ENCODE data around the gene ABCA4.
A peak's percentile ranks its signal among the peaks of the same experiment; 100 is the strongest.

The ABCA4 gene

DNA sequence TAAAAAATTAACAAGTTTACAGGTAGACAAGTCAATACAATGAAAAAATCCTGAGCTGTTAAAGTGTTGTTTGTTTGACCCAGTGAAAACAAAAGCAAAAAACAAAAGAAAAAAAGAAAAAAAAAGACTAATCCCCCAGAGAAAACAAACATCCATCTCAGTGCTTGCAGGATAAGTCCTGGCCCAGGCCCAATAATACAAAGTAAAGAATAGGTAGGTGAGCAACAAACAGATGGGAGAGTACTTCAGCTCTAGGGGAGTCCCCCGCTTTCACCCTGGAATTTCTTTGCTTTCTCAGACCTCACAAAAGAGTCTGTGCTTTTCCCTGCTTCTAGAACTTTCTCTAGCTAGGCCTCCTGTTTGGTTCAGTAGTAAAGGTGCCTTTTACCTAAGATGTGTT lies 70.3 kb downstream of the ABCA4 start:
- DNase-seq (ENCODE audit: low read depth in 2 of 2), result no peak

DNA sequence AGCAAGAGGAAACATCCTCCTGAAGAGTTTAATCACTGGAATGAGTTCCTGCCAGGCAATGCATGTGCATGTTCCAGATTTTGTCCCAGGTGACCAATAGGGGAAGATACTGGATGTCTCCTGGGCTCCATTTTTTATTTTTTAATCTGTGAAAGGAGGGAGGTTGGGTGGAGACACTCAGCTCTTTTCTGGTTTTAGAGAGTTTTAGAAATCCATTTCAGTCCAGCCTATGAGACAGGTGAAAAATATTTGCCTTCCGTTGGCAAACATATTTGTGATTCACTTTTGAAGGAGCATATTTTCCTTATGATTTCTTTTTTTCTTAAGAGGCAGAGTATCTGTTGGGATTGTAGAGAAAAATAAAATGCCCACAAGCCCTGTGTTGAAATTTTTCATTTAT lies 70.7 kb downstream of the ABCA4 start:
- DNase-seq (ENCODE audit: low read depth in 2 of 2), result no peak

DNA sequence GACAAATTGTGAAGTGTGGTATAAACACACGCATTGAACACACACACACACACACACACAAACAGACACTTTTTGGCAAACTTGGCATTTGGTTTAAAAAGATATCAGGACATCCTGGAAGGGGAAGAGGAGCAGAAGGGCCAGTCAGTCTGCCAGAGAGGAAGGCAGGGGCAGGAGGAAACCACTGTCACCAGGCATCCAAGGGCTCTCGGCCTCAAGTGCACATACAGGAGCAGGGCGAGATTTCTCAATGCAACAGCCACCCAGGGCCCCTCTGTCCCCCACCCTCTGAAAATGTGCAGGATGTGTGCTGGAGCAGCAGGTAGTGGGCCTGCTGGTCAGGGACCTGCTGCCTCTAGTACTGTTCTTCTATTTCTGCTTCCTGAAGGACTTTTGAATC lies 71.2 kb downstream of the ABCA4 start:
- no peak for DNase-seq (ENCODE audit: low read depth in 2 of 2)

DNA sequence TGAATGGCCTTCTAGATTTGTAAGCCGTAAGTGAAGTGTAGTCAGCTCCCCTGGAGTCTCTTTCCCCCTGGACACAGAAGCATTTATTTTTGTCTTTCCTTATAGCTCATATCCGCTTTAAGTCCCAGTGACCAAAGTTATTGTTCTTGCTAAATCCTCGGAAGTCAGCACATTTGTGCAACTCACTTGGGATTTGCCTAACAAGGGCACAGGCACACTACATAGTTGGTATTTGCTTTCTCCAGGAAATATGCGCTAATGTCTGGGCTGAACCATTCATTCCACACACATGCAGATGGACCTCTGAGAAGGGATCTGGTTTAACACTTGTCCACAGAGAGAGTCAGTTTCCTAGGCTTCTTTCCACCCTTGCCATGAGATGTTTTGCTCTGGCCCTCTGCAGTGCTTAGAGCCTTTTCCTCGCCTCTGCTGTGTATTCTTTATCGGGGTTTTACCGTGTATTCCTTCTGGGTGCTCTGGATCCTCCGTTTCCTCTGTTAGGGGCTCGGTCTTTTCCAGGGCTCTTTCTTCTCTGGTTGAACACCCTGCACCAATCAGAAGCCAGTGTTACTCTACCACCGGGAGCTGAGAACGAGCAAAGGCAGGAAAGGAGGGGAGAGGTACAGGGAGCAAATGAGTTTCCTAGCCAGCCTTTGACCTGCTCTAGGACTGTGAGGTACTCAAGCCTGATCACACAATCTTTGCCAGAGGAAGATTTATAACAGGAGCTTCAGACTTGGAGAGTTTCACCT lies 72.4 kb downstream of the ABCA4 start:
- DNase-seq (ENCODE audit: low read depth in 2 of 2), result no peak

DNA sequence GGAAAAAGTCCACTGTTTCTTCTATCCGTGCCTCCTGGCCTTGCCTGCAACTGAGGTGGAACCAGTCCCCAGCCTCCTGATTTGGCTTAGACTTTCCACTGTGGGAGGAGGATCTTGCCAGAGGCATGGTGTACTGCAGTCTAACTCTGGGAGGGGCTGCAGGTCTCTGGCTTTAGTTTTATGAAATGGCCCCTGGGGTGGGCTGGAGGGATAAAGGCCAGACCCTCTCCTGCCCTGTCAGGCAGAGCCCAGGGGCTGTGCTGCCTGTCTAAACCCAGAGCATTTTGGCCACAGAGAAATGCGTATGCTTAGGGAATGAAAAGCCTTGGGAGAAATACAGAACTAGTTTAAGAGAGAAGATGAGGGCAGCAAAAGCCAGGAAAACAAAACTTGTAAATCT lies 73.0 kb downstream of the ABCA4 start:
- no peak for DNase-seq (ENCODE audit: low read depth in 2 of 2)

DNA sequence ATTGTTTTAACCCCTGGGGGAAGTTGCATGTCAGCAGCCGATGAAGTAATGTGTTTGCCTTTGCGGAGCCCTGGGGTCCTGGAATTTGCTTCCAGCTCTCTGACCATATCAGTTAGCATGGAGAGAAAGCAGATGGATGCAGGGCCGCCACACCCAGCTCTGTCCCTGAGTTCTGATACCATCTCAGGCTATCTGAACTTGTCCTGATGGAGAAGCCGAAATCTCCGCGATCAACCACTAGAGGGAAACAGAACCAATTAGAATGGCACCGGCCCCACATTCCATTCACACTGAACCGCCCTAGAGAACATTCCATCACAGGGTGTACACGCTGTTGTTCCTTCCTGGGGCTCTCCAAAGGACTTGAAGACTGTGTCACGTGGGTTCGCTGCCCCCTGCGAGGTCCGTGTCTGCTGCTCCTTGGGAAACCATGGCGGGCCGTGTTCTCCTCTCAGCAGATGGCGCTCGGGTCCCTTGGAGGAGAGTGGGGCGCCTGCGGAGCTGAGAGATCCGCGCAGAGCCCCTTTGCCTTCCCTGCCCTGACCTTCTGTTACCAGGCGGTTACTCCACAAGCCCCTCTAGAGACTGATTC lies 75.4 kb downstream of the ABCA4 start:
- no peak for DNase-seq (ENCODE audit: low read depth in 2 of 2)

DNA sequence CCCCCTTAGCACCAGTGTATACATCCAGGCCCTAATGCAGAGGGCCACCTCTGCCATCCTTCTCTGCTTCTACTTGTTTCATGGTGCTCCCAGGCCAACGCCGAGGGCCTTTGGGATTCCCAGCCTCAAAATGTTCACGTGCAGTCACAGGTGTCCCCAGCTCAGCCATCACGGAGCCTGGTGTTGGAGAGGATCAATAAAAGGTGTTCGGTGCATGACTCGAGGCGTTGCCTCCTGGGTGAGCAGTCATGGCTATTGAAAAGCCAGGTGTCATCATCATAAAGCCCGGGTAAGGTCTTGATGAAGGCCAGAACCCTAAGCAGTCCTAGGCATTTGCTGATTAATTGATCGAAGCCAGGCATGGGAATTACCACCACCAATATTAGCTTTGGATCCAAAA lies 76.1 kb downstream of the ABCA4 start:
- no peak for DNase-seq (ENCODE audit: low read depth in 2 of 2)

DNA sequence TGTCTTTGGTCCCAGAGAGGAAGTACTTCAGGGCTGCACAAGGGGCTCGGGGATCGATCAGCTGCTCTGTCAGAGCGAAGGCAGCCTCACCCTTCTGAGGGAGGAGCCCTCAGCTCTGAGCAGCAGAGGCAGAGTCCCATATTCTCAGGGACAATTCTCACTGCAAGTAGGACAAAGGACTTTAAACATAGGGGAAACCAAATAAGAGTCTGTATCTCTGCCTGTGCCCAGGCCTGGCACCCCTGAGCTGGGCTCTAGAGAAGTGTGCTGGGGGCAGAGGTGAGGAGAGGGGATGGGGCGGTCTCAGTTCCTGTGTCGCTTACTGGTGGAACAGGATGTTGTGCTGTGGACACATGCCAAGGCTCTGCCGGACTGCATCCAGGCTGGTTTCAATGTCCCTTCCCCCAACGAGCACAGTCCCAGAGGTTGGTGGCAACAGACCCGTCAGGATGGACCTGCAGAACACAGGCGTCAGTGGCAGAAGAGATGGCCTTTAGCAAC lies 76.6 kb downstream of the ABCA4 start:
- no peak for DNase-seq (ENCODE audit: low read depth in 2 of 2)

DNA sequence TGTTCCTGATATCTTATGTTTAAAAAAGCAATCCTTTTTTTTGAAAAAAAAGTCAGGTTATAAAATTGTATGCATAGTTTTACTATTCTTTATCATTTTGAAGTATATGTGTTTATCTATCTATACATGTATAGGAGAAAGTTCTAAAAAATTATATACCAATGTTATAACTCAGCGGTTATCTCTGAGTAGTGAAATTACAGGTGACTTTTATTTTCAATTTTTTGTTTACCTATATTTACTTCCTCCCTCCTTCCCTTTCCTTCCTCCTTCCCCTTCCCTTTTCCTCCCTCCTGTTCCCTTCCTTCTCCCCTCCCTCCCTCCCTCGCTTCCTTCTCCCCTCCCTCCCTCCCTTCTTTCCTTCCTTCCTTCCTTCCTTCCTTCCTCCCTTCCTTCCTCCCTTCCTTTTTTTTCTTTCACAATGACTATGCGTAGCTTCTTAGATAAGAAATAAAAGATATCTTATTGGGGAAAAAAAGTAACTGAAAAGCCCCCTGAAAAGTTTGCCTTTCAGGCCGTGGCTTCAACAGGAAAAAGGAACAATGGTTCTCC lies 77.1 kb downstream of the ABCA4 start:
- DNase-seq (ENCODE audit: low read depth in 2 of 2), result no peak

DNA sequence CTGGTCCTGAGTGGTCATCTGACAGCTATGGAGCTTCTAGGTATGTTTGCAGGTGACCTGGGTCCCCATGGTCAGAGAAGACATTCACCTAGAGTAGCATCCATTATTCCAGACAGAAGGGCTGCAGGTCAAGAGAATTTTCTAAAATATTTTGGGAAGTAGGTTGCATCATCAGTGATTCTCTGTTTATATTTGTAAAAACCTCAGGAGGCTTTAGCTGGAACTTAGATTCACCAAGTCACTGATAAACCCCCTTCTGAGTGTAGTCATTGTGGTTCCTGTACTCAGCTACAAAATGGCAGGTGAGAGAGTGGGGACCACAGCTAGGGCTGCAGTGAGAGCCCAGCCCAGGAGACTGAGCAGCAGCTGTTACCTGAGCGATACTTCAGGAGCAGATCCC lies 78.6 kb downstream of the ABCA4 start:
- no peak for DNase-seq (ENCODE audit: low read depth in 2 of 2)

DNA sequence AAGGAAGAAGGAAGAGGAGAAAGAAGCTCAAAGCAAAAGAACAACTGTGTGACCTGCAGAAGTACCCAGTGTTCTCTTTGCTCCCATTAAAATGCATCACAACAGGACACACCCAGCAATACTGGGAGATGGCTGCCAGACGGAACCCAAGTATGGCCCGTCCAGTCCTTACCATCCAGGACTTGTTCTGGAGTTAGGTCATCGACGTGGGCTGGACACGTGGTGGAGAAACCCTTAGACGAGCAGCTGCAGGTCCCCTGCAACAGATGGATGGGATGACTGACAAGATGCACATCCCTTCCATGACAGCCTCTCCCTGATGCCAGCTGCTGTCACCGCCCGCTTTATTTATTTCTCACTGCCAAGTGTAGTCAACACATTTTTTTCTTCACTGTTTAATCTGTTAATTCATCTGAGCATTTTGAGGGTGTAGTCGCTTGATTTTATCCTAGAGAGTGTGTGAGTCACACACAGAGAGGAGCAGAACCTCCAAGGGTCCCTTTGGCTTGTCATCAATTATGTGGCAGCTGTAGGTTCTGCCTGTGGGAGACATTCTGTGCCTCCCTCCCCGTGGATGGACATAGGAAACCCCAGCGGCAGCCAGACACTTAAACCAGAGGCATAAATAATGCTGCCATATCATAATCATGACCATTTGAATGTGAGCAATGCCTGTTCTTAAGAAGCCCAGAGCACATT lies 80.9 kb downstream of the ABCA4 start:
- DNase-seq (ENCODE audit: low read depth in 2 of 2), result no peak

DNA sequence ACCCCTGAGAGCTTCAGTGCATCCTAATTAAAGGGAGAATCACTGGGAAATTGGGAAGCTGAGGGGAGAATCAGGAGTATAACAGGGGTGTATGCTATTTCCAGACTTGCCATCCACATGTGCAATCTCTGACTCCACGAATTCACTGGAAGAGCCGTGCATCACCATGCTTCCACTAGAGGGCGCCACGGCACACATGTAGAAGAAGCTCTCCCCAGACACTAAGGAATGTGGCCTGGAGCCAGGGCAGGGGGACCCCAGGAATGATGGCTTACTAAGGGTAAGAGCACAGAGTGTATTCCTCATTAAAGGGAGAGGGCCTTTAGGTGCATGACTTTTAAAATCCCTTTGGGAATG lies 81.5 kb downstream of the ABCA4 start:
- DNase-seq (ENCODE audit: low read depth in 2 of 2), result peak in 1 of 2 donors; percentile 31

DNA sequence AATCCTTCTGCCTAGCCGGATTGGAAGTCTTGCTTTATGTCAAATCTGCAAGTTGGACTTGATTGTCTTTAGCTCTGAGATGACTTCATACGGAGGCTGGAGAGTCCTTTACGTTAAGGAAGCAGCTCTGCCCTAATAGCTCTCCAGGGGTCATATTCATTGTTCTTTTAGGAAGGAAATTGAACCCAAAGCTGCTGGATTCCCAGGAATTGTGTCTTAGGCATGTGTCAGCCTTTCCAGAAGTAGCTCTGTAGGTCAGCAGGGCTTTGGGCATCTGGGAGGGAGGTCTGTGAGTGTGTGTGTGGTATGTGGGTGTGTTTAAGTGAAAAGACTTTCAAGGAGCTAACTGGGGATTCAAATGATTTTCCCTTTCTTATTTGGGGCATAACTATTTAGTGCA lies 82.4 kb downstream of the ABCA4 start:
- DNase-seq (ENCODE audit: low read depth in 2 of 2), result no peak

DNA sequence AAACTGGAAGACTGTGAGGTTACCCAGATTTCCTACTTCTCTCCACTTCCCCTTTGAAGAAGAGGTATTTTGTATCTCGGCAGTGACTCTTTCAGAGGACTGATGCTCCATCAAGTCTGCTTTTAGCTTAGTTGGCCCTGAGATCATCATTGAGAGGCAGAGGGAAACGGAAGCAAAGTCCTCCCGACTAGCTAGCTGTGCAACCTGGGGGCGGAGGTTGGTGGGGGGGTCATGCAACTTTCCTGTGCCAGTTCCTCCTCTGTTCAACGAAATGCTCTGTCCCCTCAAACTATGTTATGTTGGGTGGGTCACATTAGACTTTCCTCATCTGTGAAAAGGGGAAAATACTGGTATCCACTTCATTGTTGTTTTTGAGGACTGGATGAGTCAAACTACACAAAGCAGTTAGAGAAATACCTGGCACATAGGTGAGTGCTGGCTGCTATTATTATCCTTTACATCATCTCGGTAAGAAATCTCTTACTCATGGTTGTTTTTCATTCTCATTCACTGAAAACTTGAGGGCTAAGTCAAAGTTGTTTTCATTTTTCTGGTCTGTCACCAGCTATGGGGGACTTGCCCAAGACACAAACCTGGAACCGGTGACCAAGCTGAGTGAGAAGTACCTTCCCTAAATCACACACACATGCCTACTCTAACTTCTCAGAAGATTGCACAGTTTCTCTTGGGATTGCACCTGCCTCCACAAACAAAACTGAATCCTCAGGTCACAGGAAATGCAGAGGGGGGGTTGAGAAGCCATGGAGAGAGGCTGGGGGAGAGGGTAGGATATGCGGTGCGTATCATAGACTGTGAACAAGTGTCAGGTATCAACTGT lies 83.3 kb downstream of the ABCA4 start:
- no peak for DNase-seq (ENCODE audit: low read depth in 2 of 2)

DNA sequence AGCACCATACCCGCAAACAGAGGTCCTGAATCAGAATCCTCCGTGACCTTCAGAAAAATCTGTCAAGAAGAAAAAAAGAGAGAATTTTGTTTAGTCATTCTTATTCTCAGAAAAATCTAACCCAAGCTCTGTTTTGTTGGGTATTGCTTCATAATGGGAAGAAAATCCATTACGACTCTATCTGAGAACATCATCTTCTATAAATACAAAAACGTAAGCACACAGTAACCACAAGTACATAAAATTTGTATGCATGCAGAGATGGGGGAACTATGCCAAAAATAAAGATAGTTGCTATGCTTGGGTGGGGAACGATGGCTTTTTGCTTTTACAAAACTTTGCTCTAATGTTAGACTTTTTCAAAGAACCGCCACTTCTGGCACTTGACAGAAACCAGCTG lies 84.2 kb downstream of the ABCA4 start:
- no peak for DNase-seq (ENCODE audit: low read depth in 2 of 2)

DNA sequence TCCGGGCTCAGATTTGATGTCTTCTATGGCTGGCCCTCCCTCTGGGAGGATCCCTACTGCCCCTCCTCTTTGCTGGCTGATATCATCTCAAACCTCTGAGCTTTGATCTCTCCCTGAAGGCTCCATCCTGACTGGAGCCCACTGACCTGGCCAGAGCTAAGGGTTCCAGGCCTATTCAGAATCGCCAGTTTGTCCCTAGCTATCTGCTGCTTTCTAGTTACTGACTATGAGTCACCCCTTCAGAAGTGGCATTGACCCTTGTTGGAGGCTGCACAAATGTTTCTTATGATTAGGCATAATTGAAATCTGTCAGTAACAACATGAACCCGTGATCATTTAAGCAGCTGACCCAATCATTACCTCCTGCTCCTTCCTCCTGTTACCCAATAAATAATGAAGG lies 87.1 kb downstream of the ABCA4 start:
- DNase-seq (ENCODE audit: low read depth in 2 of 2), result no peak

DNA sequence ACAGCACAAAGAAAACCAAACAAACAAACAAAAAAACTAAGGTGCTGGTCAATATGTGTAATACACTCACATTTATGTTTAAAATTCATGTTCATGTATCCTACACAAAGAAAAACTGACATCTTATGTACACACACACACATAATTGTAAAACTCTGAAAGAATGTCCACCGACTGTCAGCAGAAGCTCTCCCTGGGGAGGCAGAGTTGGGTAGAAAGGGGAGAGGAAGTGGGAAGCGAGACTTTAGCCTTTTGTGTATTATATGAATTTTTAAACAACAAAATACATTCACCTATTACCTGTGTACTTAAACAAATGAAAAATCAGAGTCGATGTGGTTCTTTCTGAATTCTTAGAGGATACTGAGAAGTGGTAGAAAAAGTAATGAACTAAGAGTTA lies 88.3 kb downstream of the ABCA4 start:
- no peak for DNase-seq (ENCODE audit: low read depth in 2 of 2)

DNA sequence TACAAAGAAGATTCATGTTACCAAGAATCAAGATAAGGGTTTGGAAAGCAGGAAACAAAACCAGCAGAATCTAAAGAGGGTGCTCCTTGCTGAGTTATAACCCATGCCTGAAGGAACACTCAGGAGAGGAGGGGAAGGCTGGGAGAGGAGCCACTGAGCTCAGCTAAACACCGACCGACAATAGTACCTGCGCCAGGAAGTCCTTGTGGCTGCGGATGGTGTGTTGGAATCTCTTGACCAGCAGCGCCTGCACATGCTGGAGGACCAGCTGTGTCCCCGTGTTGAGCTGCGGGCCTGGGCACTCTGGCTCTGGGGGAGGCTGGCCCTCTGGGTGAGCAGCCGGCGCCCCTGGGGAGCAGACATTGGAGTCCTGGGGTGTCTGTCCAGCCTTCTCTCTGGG lies 89.4 kb downstream of the ABCA4 start:
- DNase-seq (ENCODE audit: low read depth in 2 of 2), result no peak

DNA sequence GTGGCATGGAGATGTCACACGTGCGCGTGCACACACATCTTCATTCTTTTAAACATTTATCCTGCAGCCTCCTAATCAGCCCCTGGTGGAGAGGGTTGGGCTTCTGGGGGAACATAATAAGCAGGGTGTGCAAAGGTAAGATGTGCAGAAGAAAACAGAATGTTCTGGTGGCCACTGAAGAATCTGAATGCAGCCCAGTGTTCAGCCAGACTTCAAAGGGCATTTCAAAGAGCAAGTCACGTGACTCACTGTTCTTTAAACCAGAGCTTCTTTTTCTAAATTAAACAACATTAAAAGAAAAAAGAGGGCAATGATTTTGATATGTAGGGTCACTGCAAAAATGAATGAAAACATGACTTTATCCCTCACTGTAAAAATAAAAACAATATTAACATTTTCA lies 89.8 kb downstream of the ABCA4 start:
- DNase-seq (ENCODE audit: low read depth in 2 of 2), result no peak

DNA sequence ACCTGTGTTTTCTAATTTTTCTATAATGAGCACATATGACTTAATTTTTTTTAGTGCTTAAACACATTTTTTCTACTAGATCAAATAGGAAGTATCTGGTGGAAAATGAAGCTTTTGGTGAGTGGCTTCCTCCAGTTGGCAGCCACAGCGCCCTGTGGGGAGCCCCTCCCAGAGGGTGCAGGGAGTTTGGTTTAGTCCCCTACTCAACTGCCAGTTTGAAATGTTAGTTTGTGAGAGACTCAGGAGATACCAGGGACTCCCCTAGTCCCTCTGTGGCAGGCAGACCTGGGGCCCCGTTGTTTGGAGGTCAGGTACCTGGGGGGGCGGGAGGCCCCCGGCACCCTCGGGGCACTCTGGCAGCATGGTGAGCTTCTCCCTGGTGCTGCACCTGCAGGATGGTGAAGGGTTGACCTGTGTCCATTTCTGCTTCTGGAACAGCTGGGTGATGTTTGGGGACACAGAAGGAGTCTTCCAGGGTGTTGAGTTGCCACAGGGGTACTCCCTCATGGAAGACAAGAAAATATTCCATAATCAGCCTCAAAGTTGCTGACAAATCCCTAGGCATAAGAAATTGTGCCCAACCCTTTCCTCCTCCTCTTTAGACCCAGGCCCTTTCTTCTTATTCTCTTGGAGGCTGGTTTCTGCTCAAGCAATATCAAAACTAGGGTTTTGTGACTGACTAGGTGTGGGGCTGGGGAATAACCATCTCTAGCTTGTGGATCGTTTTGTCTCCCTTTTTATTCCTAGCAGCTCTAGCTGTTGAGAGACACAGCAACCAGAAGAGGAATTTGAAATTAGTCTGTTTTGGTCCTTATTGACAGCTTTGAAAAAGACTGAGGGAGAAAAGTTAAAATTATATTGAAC lies 91.6 kb downstream of the ABCA4 start:
- DNase-seq (ENCODE audit: low read depth in 2 of 2), result no peak
